Colonic mucosa (tissue), 4 donors: ENCODE data around the gene CMTM4. TPM values are rescaled to one million over a fixed set of nuclear protein-coding genes. Genes with fewer than 3 reads are reported as not detected.

Experiments
- DNase-seq: peaks from one replicate; pipeline ENCODE4 v3.0.0-alpha.2; 2020
- H3K27ac ChIP-seq: fragments of 200-600 bp; one replicate; pipeline ENCODE4 v1.8.0; 2021
- H3K27me3 ChIP-seq: fragments of 200-600 bp; one replicate; pipeline ENCODE4 v1.8.0; 2021
- H3K36me3 ChIP-seq: fragments of 200-600 bp; one replicate; pipeline ENCODE4 v1.8.0; 2021
- H3K4me1 ChIP-seq: fragments of 200-600 bp; one replicate; pipeline ENCODE4 v1.8.0; 2021; ENCODE audit warnings: mild to moderate bottlenecking
- H3K4me3 ChIP-seq: fragments of 200-600 bp; one replicate; pipeline ENCODE4 v1.8.0; 2021
- H3K9ac ChIP-seq, 2 donors: one replicate each; pipeline ENCODE4 v1.7.0; 2013; ENCODE audit warnings: control low read depth in 2 of 2, low read depth in 2 of 2, low read length in 2 of 2
- H3K9me3 ChIP-seq: fragments of 200-600 bp; one replicate; pipeline ENCODE4 v1.8.0; 2021
- CTCF ChIP-seq: fragments of 200-600 bp; IDR thresholded peaks from one replicate; pipeline ENCODE4 v1.8.0; 2022; ENCODE audit warnings: antibody characterized with exemption, mild to moderate bottlenecking
- intact Hi-C: fragments of 100-400 bp; cut with DNase I; formaldehyde crosslinking; loops from one replicate; pipeline ENCODE4 v1.14.1; 2022
- total RNA-seq, 2 donors: library from RNA; stranded (reverse); fragmentation: NEBNext Ultra II Directional in 1 of 2; extraction: Animal tissue kit (Norgen Biotek cat#: 25700) in 1 of 2; gene quantifications; one replicate each; pipeline ENCODE4 v1.2.1, GENCODE V29; 2021
- donor health status: healthy.
- donor health status: DM: no; HTN: no; CAD: no.
- donor health status: DM: no; HTN: no; CAD: no.

CMTM4 gene
- total RNA-seq, 2 donors from 2014 or later: 150 to 212 TPM

GRCh38 chr16:66714062-66714461, 17.5 kb upstream of the CMTM4 start:
- Histone ChIP-seq H3K4me3 (no peak overlapping the region), H3K27ac (peak overlapping the region; percentile 48), H3K36me3 (no peaks in the 10 kb centered on the region), H3K4me1 (no peaks in the 10 kb centered on the region), H3K27me3 (no peaks in the 10 kb centered on the region), H3K9ac (no peak overlapping the region), H3K9me3 (no peaks in the 10 kb centered on the region)
- TF ChIP-seq CTCF: no peak
- DNase-seq: no peak
- intact Hi-C loops: no loop called here

- DNase-seq: no peak
- Histone ChIP-seq H3K4me1 (no peaks in the 10 kb centered on the region), H3K27ac (no peak overlapping the region), H3K27me3 (no peaks in the 10 kb centered on the region), H3K9ac (no peak overlapping the region), H3K36me3 (no peaks in the 10 kb centered on the region), H3K9me3 (no peaks in the 10 kb centered on the region), H3K4me3 (no peak overlapping the region)
- no peak for TF ChIP-seq CTCF
- intact Hi-C loops: no loop called here
These were observed 16.5 kb upstream of the CMTM4 start for GRCh38 chr16:66713076-66713475.

GRCh38 chr16:66712512-66712911, 16.0 kb upstream of the CMTM4 start:
- H3K27me3 ChIP-seq: no peaks in the 10 kb centered on the region
- intact Hi-C loops: no loop called here
- no peak overlapping the region for H3K27ac ChIP-seq
- no peaks in the 10 kb centered on the region for H3K36me3 ChIP-seq
- H3K9me3 ChIP-seq: no peaks in the 10 kb centered on the region
- no peak overlapping the region for H3K9ac ChIP-seq
- no peak for TF ChIP-seq CTCF
- H3K4me1 ChIP-seq: no peaks in the 10 kb centered on the region
- no peak for DNase-seq
- H3K4me3 ChIP-seq: no peak overlapping the region

- intact Hi-C loops: no loop called here
- Histone ChIP-seq H3K36me3 (no peaks in the 10 kb centered on the region), H3K4me1 (peaks cover 4% of the 10 kb centered on the region), H3K4me3 (no peak overlapping the region), H3K9ac (no peak overlapping the region), H3K9me3 (no peaks in the 10 kb centered on the region), H3K27me3 (no peaks in the 10 kb centered on the region), H3K27ac (no peak overlapping the region)
- no peak for DNase-seq
- no peak for TF ChIP-seq CTCF
These were observed 15.0 kb upstream of the CMTM4 start for GRCh38 chr16:66711581-66711980.

GRCh38 chr16:66706506-66706880, 9.9 kb upstream of the CMTM4 start:
- intact Hi-C loops: no loop called here
- Histone ChIP-seq H3K27me3 (no peaks in the 10 kb centered on the region), H3K36me3 (no peaks in the 10 kb centered on the region), H3K4me1 (peaks cover 8% of the 10 kb centered on the region), H3K4me3 (no peak overlapping the region), H3K9me3 (no peaks in the 10 kb centered on the region), H3K9ac (peak overlapping the region in 1 of 2 donors; percentile 76), H3K27ac (peak overlapping the region; percentile 89)
- peak; percentile 63 for DNase-seq
- TF ChIP-seq CTCF: no peak
